K562 (cell line): Measurements from ENCODE around the gene NFATC1. TPM values are rescaled to one million over a fixed set of nuclear protein-coding genes. Genes with fewer than 3 reads are reported as not detected.

ENCODE experiments used
- ATAC-seq: fragments of 200-7000 bp; cut with Tn5 transposase; 3 replicates; pipeline ENCODE4 v1.9.1; 2020; ENCODE audit warnings: moderate library complexity
- BruUV-seq: library from RNA; stranded (reverse); fragments of 400-500 nt; replicated peaks from 2 replicates; lab custom pipeline; 2021; lab: Mats Ljungman, UMichigan
- CTCF ChIA-PET: fragments of 300-600 bp; formaldehyde crosslinking; extraction: SDS; loops from one replicate; lab custom pipeline; 2021; ENCODE audit warnings: low intra/inter-chr PET ratio; lab: Yijun Ruan, JAX
- POLR2A ChIA-PET: fragments of 300-600, 350-650 bp; sonication (Branson Sonifier 250); formaldehyde crosslinking; extraction: SDS; loops from one replicate; lab custom pipeline; 2021; ENCODE audit warnings: antibody characterized with exemption, inconsistent platforms; lab: Yijun Ruan, JAX
- DNase-seq, 4 experiments: peaks; one replicate each; pipeline versions ENCODE4 v3.0.0 to v3.0.0-alpha.2; 2011 to 2018; ENCODE audit warnings: low spot score in 3 of 4, mixed read lengths in 3 of 4; ENCODE audit errors: extremely low read depth in 1 of 4
- FAIRE-seq: peaks from 2 replicates; lab custom pipeline; 2011; peaks lifted over from hg19 to GRCh38; lab: Jason Lieb, UNC
- H2AFZ ChIP-seq: 2 replicates; pipeline ENCODE4 v1.6.0; 2011; ENCODE audit warnings: low read depth, low read length, control low read depth, inconsistent platforms
- H3K27ac ChIP-seq: fragments of 200-600 bp; 3 replicates; pipeline ENCODE4 v1.8.0; 2011; ENCODE audit warnings: low read depth, mild to moderate bottlenecking, control low read depth, inconsistent platforms, low read length, moderate library complexity, mixed read lengths; ENCODE audit errors: extremely low read depth
- H3K27me3 ChIP-seq, 2 experiments: fragments of 300-600 bp in 1 of 2; 2 replicates in 1 of 2; 3 replicates in 1 of 2; pipeline versions ENCODE4 v1.6.0 to v1.8.0; 2011; ENCODE audit warnings: inconsistent platforms in 2 of 2, low read length in 2 of 2, mild to moderate bottlenecking in 1 of 2, mixed read lengths in 1 of 2, moderate library complexity in 1 of 2; ENCODE audit not compliant: control insufficient read depth in 2 of 2, insufficient read depth in 2 of 2
- H3K36me3 ChIP-seq: fragments of 300-600 bp; 3 replicates; pipeline ENCODE4 v1.8.0; 2011; ENCODE audit warnings: mild to moderate bottlenecking, low read length, inconsistent platforms; ENCODE audit not compliant: control insufficient read depth, insufficient read depth
- H3K4me1 ChIP-seq, 2 experiments: fragments of 200-600 bp in 1 of 2; replicated peaks in 1 of 2; 2 replicates in 1 of 2; 3 replicates in 1 of 2; pipeline versions ENCODE4 v1.5.1 to v1.8.0; 2011; ENCODE audit warnings: inconsistent platforms in 2 of 2, low read length in 2 of 2, mild to moderate bottlenecking in 1 of 2, mixed read lengths in 1 of 2, moderate library complexity in 1 of 2; ENCODE audit not compliant: control insufficient read depth in 2 of 2, insufficient read depth in 2 of 2
- H3K4me2 ChIP-seq: 2 replicates; pipeline ENCODE4 v1.6.1; 2011; ENCODE audit warnings: low read length, control low read depth, inconsistent platforms, mixed read lengths; ENCODE audit not compliant: insufficient read depth
- H3K4me3 ChIP-seq: fragments of 200-600 bp; sonication (generic), shearing (Covaris generic); 2 replicates; pipeline ENCODE4 v1.5.1; 2016; ENCODE audit warnings: control low read depth, inconsistent platforms
- H3K79me2 ChIP-seq: fragments of 200-600 bp; 3 replicates; pipeline ENCODE4 v1.8.0; 2011; ENCODE audit warnings: low read length, inconsistent platforms; ENCODE audit not compliant: control insufficient read depth, insufficient read depth
- H3K9ac ChIP-seq, 2 experiments: 2 replicates each; pipeline versions ENCODE4 v1.6.0 to v1.6.1; 2011; ENCODE audit warnings: low read depth in 2 of 2, low read length in 2 of 2, control low read depth in 1 of 2, inconsistent platforms in 1 of 2, mild to moderate bottlenecking in 1 of 2, mixed read lengths in 1 of 2; ENCODE audit not compliant: insufficient read depth in 1 of 2
- H3K9me1 ChIP-seq: one replicate; pipeline ENCODE4 v1.6.0; 2011; ENCODE audit warnings: inconsistent platforms, mild to moderate bottlenecking, low read length, moderate library complexity; ENCODE audit not compliant: control insufficient read depth, insufficient read depth
- H3K9me3 ChIP-seq: replicated peaks from 2 replicates; pipeline ENCODE4 v1.5.1; 2011; ENCODE audit warnings: low read depth, low read length, inconsistent platforms; ENCODE audit not compliant: control insufficient read depth, insufficient read depth
- H4K20me1 ChIP-seq: replicated peaks from 2 replicates; pipeline ENCODE4 v1.6.1; 2011; ENCODE audit warnings: low read length, inconsistent platforms, mixed read lengths; ENCODE audit not compliant: control insufficient read depth, insufficient read depth
- CGGBP1 ChIP-seq: fragments of 250-450 bp; sonication (Bioruptor Pico); IDR thresholded peaks from 2 replicates; pipeline ENCODE4 v1.9.0; 2021; ENCODE audit warnings: mild to moderate bottlenecking
- PTRF ChIP-seq: fragments of 450-650 bp; IDR thresholded peaks from 2 replicates; pipeline ENCODE4 v1.6.1; 2016; ENCODE audit warnings: mild to moderate bottlenecking, missing genetic modification characterization, missing compliant biosample characterization
- RBFOX2 ChIP-seq: fragments of 200-400 bp; formaldehyde crosslinking; IDR thresholded peaks from 2 replicates; pipeline ENCODE4 v1.6.1; 2017; ENCODE audit warnings: low read depth, mild to moderate bottlenecking, low read length, moderate library complexity
- SMC3 ChIP-seq: conservative IDR thresholded peaks from 2 replicates; pipeline ENCODE4 v1.6.1; 2011; ENCODE audit warnings: low read depth, low read length, improper control_type of control experiment; ENCODE audit not compliant: insufficient read depth
- TFAM ChIP-seq: fragments of 250-450 bp; sonication (Bioruptor Pico); conservative IDR thresholded peaks from 2 replicates; pipeline ENCODE4 v1.5.0; 2021; ENCODE audit warnings: mild to moderate bottlenecking, moderate library complexity
- ZKSCAN1 ChIP-seq: fragments of 150-350 bp; IDR thresholded peaks from 2 replicates; pipeline ENCODE4 v1.6.1; 2016; ENCODE audit warnings: low read depth, low read length
- ZKSCAN3 ChIP-seq: fragments of 250-450 bp; sonication (Bioruptor Pico); IDR thresholded peaks from 2 replicates; pipeline ENCODE4 v1.4.0; 2020
- ZNF449 ChIP-seq: fragments of 250-450 bp; sonication (Bioruptor Pico); IDR thresholded peaks from 2 replicates; pipeline ENCODE4 v1.8.0; 2022; ENCODE audit warnings: moderate library complexity, mild to moderate bottlenecking, inconsistent platforms
- ZNF586 ChIP-seq: fragments of 450-650 bp; formaldehyde crosslinking; conservative IDR thresholded peaks from 2 replicates; pipeline ENCODE4 v1.4.0; 2020; ENCODE audit warnings: mild to moderate bottlenecking, moderate library complexity
- ZNF77 ChIP-seq: fragments of 250-450 bp; sonication (Bioruptor Pico); IDR thresholded peaks from 2 replicates; pipeline ENCODE4 v1.5.0; 2020
- WGBS: fragments of 100-300 bp; shearing (Covaris generic); methylation state at CpG from one replicate; pipeline ENCODE4 v1.1.6; 2016; ENCODE audit warnings: low coverage, mixed read lengths; ENCODE audit not compliant: insufficient coverage; ENCODE audit errors: missing lambda C conversion rate; 5-methylcytosine and 5-hydroxymethylcytosine counted together
- in situ Hi-C: fragments of 300-500 bp; cut with MboI; formaldehyde crosslinking; loops from 4 replicates; pipeline ENCODE4 v1.15.0; 2018; ENCODE audit warnings: inconsistent platforms, mixed read lengths
- intact Hi-C: fragments of 100-400 bp; cut with micrococcal nuclease; formaldehyde crosslinking; loops from 2 replicates; pipeline ENCODE4 v1.14.2; 2022
- polyA plus RNA-seq, 8 experiments: library from polyadenylated mRNA; depleted of rRNA in 4 of 8; stranded (reverse) in 5 of 8; unstranded in 3 of 8; fragments of >200 nt; fragmentation: Nextera tagmentation in 2 of 8; fragmentation: Illumina TruSeq in 1 of 8; extraction: Ambion mirVana in 2 of 8; extraction: Trizol in 1 of 8; gene quantifications; 2 replicates each; pipeline versions ENCODE4 v1.2.1 to v1.2.3, GENCODE V29; 2011 to 2014; ENCODE audit warnings: inconsistent platforms in 1 of 8, missing spikeins in 1 of 8
- total RNA-seq, 7 experiments: library from RNA; depleted of rRNA in 6 of 7; stranded (reverse); fragments of >200 nt in 6 of 7; fragmentation: Illumina TruSeq in 2 of 7; extraction: Trizol in 2 of 7; gene quantifications; 2 replicates each; pipeline versions ENCODE4 v1.2.1 to v1.2.3, GENCODE V29; 2011 to 2021; ENCODE audit warnings: low replicate concordance in 1 of 7

The NFATC1 gene
- total and polyA plus RNA-seq, 9 of the 15 experiments (the other 6 are each of a cell fraction or from before 2014, with no cell fraction given), result 1.1 to 16.4 (median 2.5) TPM

DNA sequence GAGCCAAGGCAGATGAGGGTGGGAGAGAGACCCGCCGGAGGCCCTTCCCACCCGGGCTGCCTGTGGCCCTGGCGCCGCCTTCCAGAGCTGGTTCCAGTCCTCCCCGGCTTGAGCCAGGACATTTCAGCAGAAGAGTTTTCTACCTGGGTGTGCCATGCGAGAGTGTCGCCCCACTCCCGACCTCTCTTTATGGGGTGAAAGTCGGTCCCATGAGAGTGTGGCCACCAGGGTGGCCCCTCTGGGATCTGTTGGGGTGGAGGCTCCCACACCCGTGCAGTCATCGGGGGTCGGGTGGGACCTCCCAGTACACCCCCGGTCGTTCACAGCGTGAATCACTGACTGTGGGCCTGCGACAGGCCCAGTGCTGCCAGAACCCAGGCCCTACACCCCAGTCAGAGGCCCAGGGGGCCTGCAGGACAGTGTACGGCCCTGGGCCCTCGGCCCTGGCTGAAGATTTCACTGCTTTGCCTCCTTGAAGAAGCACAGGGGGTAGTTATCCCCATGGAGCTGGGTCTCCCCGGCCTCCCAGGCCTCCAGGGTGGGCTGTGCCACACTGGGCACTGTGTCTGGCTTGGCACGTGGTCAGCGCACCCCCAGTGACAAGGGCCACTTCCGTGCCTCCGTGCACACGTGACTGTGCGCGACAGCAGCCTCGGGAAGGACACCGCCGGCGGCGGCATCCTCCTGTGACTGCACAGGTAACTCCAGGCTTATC is 5.9 kb downstream of the NFATC1 start:
- H3K27ac ChIP-seq, result no peak overlapping the region
- H4K20me1 ChIP-seq, result peaks cover 26% of the 10 kb centered on the region
- CTCF ChIA-PET, result no interaction called here
- TF ChIP-seq ZKSCAN3 (CRISPR knock-in tag) (no peak), RBFOX2 (0 out of 2 replicates have a peak, but pooled peaks have one; percentile 22)
- TF ChIP-seq, all 486 proteins: peak for 1
- peaks cover 6% of the 10 kb centered on the region for H3K9me1 ChIP-seq
- no TSS peak for BruUV-seq
- H3K36me3 ChIP-seq, result no peaks in the 10 kb centered on the region
- H2AFZ ChIP-seq, result no peak overlapping the region
- no peaks in the 10 kb centered on the region for H3K27me3 ChIP-seq
- intact Hi-C loops (no loop called here), in situ Hi-C loops (no loop called here)
- DNase-seq (no peak), FAIRE-seq (no peak), ATAC-seq (no peak)
- POLR2A ChIA-PET, result no interaction called here
- peaks cover 32% of the 10 kb centered on the region for H3K79me2 ChIP-seq
- no peak overlapping the region for H3K9ac ChIP-seq
- no peak overlapping the region for H3K4me3 ChIP-seq
- no peaks in the 10 kb centered on the region for H3K9me3 ChIP-seq
- H3K4me2 ChIP-seq, result no peak overlapping the region
- WGBS, result 84% methylated on average over 11 of the region's 32 CpGs
- H3K4me1 ChIP-seq, result peaks cover 8 to 77% of the 10 kb centered on the region in 2 experiments; a peak in 4 of 5 replicates

DNA sequence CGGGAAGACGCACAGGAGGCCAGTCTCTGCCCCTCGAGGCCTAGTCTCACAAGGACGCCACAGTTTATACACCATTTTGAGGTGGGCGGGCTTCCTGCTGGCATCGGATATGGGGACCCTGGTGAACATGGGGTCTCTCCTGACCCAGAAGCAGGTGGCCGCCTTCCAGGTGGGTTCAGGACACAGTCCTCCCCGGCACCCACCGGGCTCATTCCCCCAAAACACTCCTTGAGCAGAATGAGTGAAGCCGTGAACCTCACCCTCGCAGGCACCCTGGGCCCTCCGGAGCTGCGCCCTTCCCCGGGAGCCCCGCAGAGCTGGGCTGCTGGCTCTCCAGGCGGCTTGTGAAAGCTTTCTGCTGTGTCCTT is 6.5 kb downstream of the NFATC1 start:
- WGBS, result 91% methylated on average over 9 of the region's 16 CpGs
- intact Hi-C loops, result no loop called here
- FAIRE-seq (no peak), ATAC-seq (no peak), DNase-seq (no peak)
- Histone ChIP-seq H3K4me3 (no peak overlapping the region), H3K27ac (no peak overlapping the region), H3K9ac (no peak overlapping the region), H3K4me1 (peaks cover 8 to 77% of the 10 kb centered on the region in 2 experiments; a peak in 4 of 5 replicates), H3K9me3 (no peaks in the 10 kb centered on the region), H3K9me1 (peaks cover 6% of the 10 kb centered on the region), H3K4me2 (no peak overlapping the region), H4K20me1 (peaks cover 26% of the 10 kb centered on the region), H2AFZ (no peak overlapping the region), H3K79me2 (peaks cover 37% of the 10 kb centered on the region), H3K36me3 (no peaks in the 10 kb centered on the region), H3K27me3 (no peaks in the 10 kb centered on the region)
- TF ChIP-seq TFAM (CRISPR knock-in tag), result no peak
- no peak for TF ChIP-seq PTRF (tag)
- no peak for TF ChIP-seq SMC3
- no peak for TF ChIP-seq ZNF77 (CRISPR knock-in tag)
- TF ChIP-seq ZKSCAN1, result no peak
- TF ChIP-seq ZNF449 (CRISPR knock-in tag), result no peak
- no peak for TF ChIP-seq ZNF586
- TF ChIP-seq CGGBP1 (CRISPR knock-in tag), result no peak
- in situ Hi-C loops, result no loop called here
- BruUV-seq, result no TSS peak
- CTCF ChIA-PET, result interaction anchor here (0.5 kb wide), 1 partner anchor 318 kb away, joined by 3 read pairs; no protein-coding TSS in a partner anchor
- POLR2A ChIA-PET, result no interaction called here
